Hippocampal formation (tissue), 2 donors: ENCODE results near the gene TMEM108.

Source experiments
- DNase-seq, 2 donors: peaks; one replicate each; lab custom pipeline; 2025; lab: John Stamatoyannopoulos, UW

The TMEM108 gene

GRCh38 chr3:133117342-133117741 lies 79.2 kb downstream of the TMEM108 start:
- DNase-seq = no peak

GRCh38 chr3:133119176-133119575 lies 81.0 kb downstream of the TMEM108 start:
- DNase-seq = peak in 1 of 2 donors; percentile 32

GRCh38 chr3:133121450-133121849 lies 83.3 kb downstream of the TMEM108 start:
- no peak for DNase-seq

- DNase-seq = no peak
Observed at GRCh38 chr3:133123636-133124035, 85.4 kb downstream of the TMEM108 start.

- peak; percentile 56 to 76 for DNase-seq
Observed at GRCh38 chr3:133124511-133124910, 86.3 kb downstream of the TMEM108 start.

GRCh38 chr3:133125171-133125570 lies 87.0 kb downstream of the TMEM108 start:
- no peak for DNase-seq

- no peak for DNase-seq
Observed at GRCh38 chr3:133125802-133126201, 87.6 kb downstream of the TMEM108 start.

- no peak for DNase-seq
Observed at GRCh38 chr3:133127381-133127780, 89.2 kb downstream of the TMEM108 start.

- no peak for DNase-seq
Observed at GRCh38 chr3:133130168-133130567, 92.0 kb downstream of the TMEM108 start.

GRCh38 chr3:133135306-133135705 lies 97.1 kb downstream of the TMEM108 start:
- DNase-seq = no peak

- no peak for DNase-seq
Observed at GRCh38 chr3:133136114-133137041, 98.2 kb downstream of the TMEM108 start.

GRCh38 chr3:133137042-133137996 lies 99.1 kb downstream of the TMEM108 start:
- DNase-seq = no peak

- no peak for DNase-seq
Observed at GRCh38 chr3:133138017-133138416, 99.8 kb downstream of the TMEM108 start.

GRCh38 chr3:133152056-133152455 lies 113.9 kb downstream of the TMEM108 start:
- no peak for DNase-seq

- DNase-seq = peak in 1 of 2 donors; percentile 61
Observed at GRCh38 chr3:133152681-133153220, 114.6 kb downstream of the TMEM108 start.

GRCh38 chr3:133153382-133153781 lies 115.2 kb downstream of the TMEM108 start:
- no peak for DNase-seq

- DNase-seq = no peak
Observed at GRCh38 chr3:133157716-133158115, 119.5 kb downstream of the TMEM108 start.

- no peak for DNase-seq
Observed at GRCh38 chr3:133158686-133159085, 120.5 kb downstream of the TMEM108 start.

- no peak for DNase-seq
Observed at GRCh38 chr3:133159498-133160475, 121.6 kb downstream of the TMEM108 start.

- no peak for DNase-seq
Observed at GRCh38 chr3:133161656-133162055, 123.5 kb downstream of the TMEM108 start.

GRCh38 chr3:133162265-133162664 lies 124.1 kb downstream of the TMEM108 start:
- no peak for DNase-seq
